H1 (cell line): ENCODE measurements around the gene MAPKAP1. TPM values are rescaled to one million over a fixed set of nuclear protein-coding genes. Genes with fewer than 3 reads are reported as not detected.

Experiments used
- CTCF ChIA-PET: fragments of 300-600 bp; sonication (Branson Sonifier 250); formaldehyde crosslinking; loops from one replicate; lab custom pipeline; 2021; ENCODE audit not compliant: partially characterized antibody; lab: Charles Lee
- POLR2A ChIA-PET: fragments of 300-600 bp; sonication (Branson Sonifier 250); formaldehyde crosslinking; loops from one replicate; lab custom pipeline; 2021; ENCODE audit warnings: inconsistent platforms; ENCODE audit not compliant: partially characterized antibody; lab: Charles Lee
- DNase-seq, 2 experiments: peaks; one replicate each; pipeline versions ENCODE4 v3.0.0 to v3.0.0-alpha.2; 2010 to 2022; ENCODE audit warnings: low spot score in 2 of 2, low read depth in 1 of 2, mixed read lengths in 1 of 2
- FAIRE-seq: peaks from 2 replicates; lab custom pipeline; 2011; peaks lifted over from hg19 to GRCh38; lab: Jason Lieb, UNC
- H2AFZ ChIP-seq: 2 replicates; pipeline ENCODE4 v1.8.1; 2012; ENCODE audit warnings: low read length, inconsistent platforms
- H2AK5ac ChIP-seq: 2 replicates; pipeline ENCODE4 v1.6.1; 2013; ENCODE audit warnings: low read depth, low read length
- H2BK120ac ChIP-seq: replicated peaks from 2 replicates; pipeline ENCODE3; 2013; ENCODE audit warnings: low read depth, low read length, inconsistent platforms
- H2BK12ac ChIP-seq: 2 replicates; pipeline ENCODE4 v1.6.1; 2013; ENCODE audit warnings: low read depth, low read length
- H2BK15ac ChIP-seq: 2 replicates; pipeline ENCODE4 v1.6.1; 2013; ENCODE audit warnings: low read length
- H2BK20ac ChIP-seq: 2 replicates; pipeline ENCODE4 v1.6.1; 2013; ENCODE audit warnings: low read length
- H2BK5ac ChIP-seq: 2 replicates; pipeline ENCODE4 v1.6.1; 2013; ENCODE audit warnings: low read depth, low read length
- H3K14ac ChIP-seq: 2 replicates; pipeline ENCODE4 v1.6.1; 2013; ENCODE audit warnings: inconsistent platforms; ENCODE audit not compliant: insufficient read length
- H3K18ac ChIP-seq: 2 replicates; pipeline ENCODE4 v1.6.1; 2013; ENCODE audit warnings: low read length; ENCODE audit errors: extremely low read depth
- H3K23ac ChIP-seq: 2 replicates; pipeline ENCODE4 v1.6.1; 2013; ENCODE audit warnings: inconsistent platforms; ENCODE audit not compliant: insufficient read length
- H3K23me2 ChIP-seq: 2 replicates; pipeline ENCODE4 v1.6.1; 2013; ENCODE audit warnings: low read depth, low read length
- H3K27ac ChIP-seq: 2 replicates; pipeline ENCODE4 v1.6.1; 2011; ENCODE audit warnings: low read depth, low read length, inconsistent platforms
- H3K27me3 ChIP-seq, 4 experiments: replicated peaks in 1 of 4; 1 replicate in 1 of 4; 2 replicates in 3 of 4; pipeline versions ENCODE4 v1.6.1 to v1.8.1; 2011 to 2013; ENCODE audit warnings: low read length in 3 of 4, mild to moderate bottlenecking in 3 of 4, inconsistent platforms in 2 of 4, mixed read lengths in 2 of 4, moderate library complexity in 1 of 4; ENCODE audit not compliant: control insufficient read depth in 3 of 4, insufficient read depth in 3 of 4; ENCODE audit errors: extremely low read depth in 1 of 4
- H3K36me3 ChIP-seq, 4 experiments: 2 replicates each; pipeline versions ENCODE4 v1.6.1 to v1.8.1; 2011 to 2013; ENCODE audit warnings: mild to moderate bottlenecking in 4 of 4, low read length in 3 of 4, moderate library complexity in 2 of 4, control low read depth in 1 of 4, inconsistent platforms in 1 of 4; ENCODE audit not compliant: insufficient read depth in 4 of 4, control insufficient read depth in 2 of 4
- H3K4ac ChIP-seq: replicated peaks from 2 replicates; pipeline ENCODE3; 2013; ENCODE audit warnings: low read length, low read depth, mixed read lengths, inconsistent platforms; ENCODE audit not compliant: insufficient read length
- H3K4me1 ChIP-seq, 4 experiments: replicated peaks in 1 of 4; 1 replicate in 1 of 4; 2 replicates in 3 of 4; pipeline versions ENCODE4 v1.6.1 to v1.8.1; 2011 to 2013; ENCODE audit warnings: low read length in 3 of 4, inconsistent platforms in 2 of 4, mixed read lengths in 1 of 4; ENCODE audit not compliant: insufficient read depth in 4 of 4, control insufficient read depth in 3 of 4
- H3K4me2 ChIP-seq, 2 experiments: 2 replicates each; pipeline versions ENCODE4 v1.6.1 to v1.8.1; 2011 to 2013; ENCODE audit warnings: low read depth in 2 of 2, low read length in 2 of 2, control low read depth in 1 of 2, inconsistent platforms in 1 of 2, mild to moderate bottlenecking in 1 of 2; ENCODE audit not compliant: insufficient read depth in 1 of 2
- H3K4me3 ChIP-seq, 4 experiments: fragments of 200-600, 300-600 bp in 1 of 4; sonication (generic), shearing (Covaris generic), sonication (Bioruptor Twin) in 1 of 4; 2 replicates each; pipeline versions ENCODE4 v1.5.1 to v1.8.1; 2011 to 2016; ENCODE audit warnings: low read length in 4 of 4, low read depth in 3 of 4, control low read depth in 2 of 4, inconsistent platforms in 2 of 4, mild to moderate bottlenecking in 2 of 4, mixed read lengths in 1 of 4, moderate library complexity in 1 of 4; ENCODE audit not compliant: insufficient read depth in 2 of 4; ENCODE audit errors: extremely low read depth in 1 of 4
- H3K56ac ChIP-seq: replicated peaks from 2 replicates; pipeline ENCODE3; 2013; ENCODE audit warnings: low read depth, mild to moderate bottlenecking, mixed read lengths, low read length, inconsistent platforms; ENCODE audit not compliant: insufficient read length
- H3K79me1 ChIP-seq: 2 replicates; pipeline ENCODE4 v1.6.1; 2013; ENCODE audit warnings: low read depth, low read length, control low read depth
- H3K79me2 ChIP-seq, 2 experiments: 2 replicates each; pipeline versions ENCODE4 v1.6.1 to v1.8.1; 2012 to 2013; ENCODE audit warnings: low read length in 2 of 2, mild to moderate bottlenecking in 2 of 2, inconsistent platforms in 1 of 2; ENCODE audit not compliant: insufficient read depth in 2 of 2, control insufficient read depth in 1 of 2
- H3K9ac ChIP-seq, 4 experiments: replicated peaks in 1 of 4; 1 replicate in 1 of 4; 2 replicates in 3 of 4; pipeline versions ENCODE4 v1.6.1 to v1.8.1; 2011 to 2013; ENCODE audit warnings: low read depth in 3 of 4, low read length in 3 of 4, control low read depth in 2 of 4, mild to moderate bottlenecking in 2 of 4, moderate library complexity in 2 of 4, inconsistent platforms in 1 of 4; ENCODE audit errors: extremely low read depth in 1 of 4
- H3K9me3 ChIP-seq, 2 experiments: 2 replicates each; pipeline versions ENCODE4 v1.6.1 to v1.8.1; 2012 to 2013; ENCODE audit warnings: mild to moderate bottlenecking in 2 of 2, moderate library complexity in 2 of 2, control low read depth in 1 of 2, inconsistent platforms in 1 of 2, low read depth in 1 of 2, low read length in 1 of 2, mixed read lengths in 1 of 2; ENCODE audit not compliant: insufficient read depth in 2 of 2
- H4K20me1 ChIP-seq, 2 experiments: replicated peaks in 1 of 2; 2 replicates each; pipeline versions ENCODE3 to v1.8.1; 2011 to 2013; ENCODE audit warnings: inconsistent platforms in 2 of 2, low read length in 2 of 2, mild to moderate bottlenecking in 1 of 2; ENCODE audit not compliant: insufficient read depth in 2 of 2, control insufficient read depth in 1 of 2
- H4K5ac ChIP-seq: 2 replicates; pipeline ENCODE4 v1.6.1; 2013; ENCODE audit warnings: low read length, low read depth, mixed read lengths, inconsistent platforms; ENCODE audit not compliant: insufficient read length
- H4K8ac ChIP-seq: 2 replicates; pipeline ENCODE4 v1.8.0; 2013; ENCODE audit warnings: mild to moderate bottlenecking, moderate library complexity, low read length, inconsistent platforms; ENCODE audit not compliant: insufficient read depth; ENCODE audit errors: extremely low read depth
- H4K91ac ChIP-seq: replicated peaks from 2 replicates; pipeline ENCODE3; 2013; ENCODE audit warnings: low read length, mixed read lengths, inconsistent platforms; ENCODE audit not compliant: insufficient read length
- CTCF ChIP-seq, 3 experiments: IDR thresholded peaks; 1 replicate in 2 of 3; 2 replicates in 1 of 3; pipeline versions ENCODE4 v1.5.1 to v1.6.1; 2011; ENCODE audit warnings: low read length in 3 of 3, mild to moderate bottlenecking in 3 of 3, inconsistent platforms in 2 of 3, low read depth in 1 of 3, moderate library complexity in 1 of 3; ENCODE audit not compliant: insufficient read depth in 1 of 3; ENCODE audit errors: control extremely low read depth in 1 of 3
- WGBS, 2 experiments: shearing (Covaris generic) in 1 of 2; methylation state at CpG; one replicate each; pipeline versions ENCODE4 v1.1.6 to v1.1.7; 2013 to 2015; ENCODE audit warnings: low lambda C conversion rate in 2 of 2, mixed read lengths in 2 of 2, inconsistent platforms in 1 of 2, low coverage in 1 of 2, missing lambda C conversion rate in 1 of 2; ENCODE audit not compliant: insufficient replicate concordance in 2 of 2, insufficient coverage in 1 of 2, insufficient read length in 1 of 2; ENCODE audit errors: extremely low coverage in 1 of 2, missing lambda C conversion rate in 1 of 2; 5-methylcytosine and 5-hydroxymethylcytosine counted together
- polyA plus RNA-seq, 7 experiments: library from polyadenylated mRNA; depleted of rRNA in 3 of 7; stranded (reverse) in 5 of 7; unstranded in 2 of 7; fragments of >200 nt in 5 of 7; fragments of 200-250 nt in 2 of 7; gene quantifications; 1 replicate in 5 of 7; 2 replicates in 1 of 7; 4 replicates in 1 of 7; pipeline versions ENCODE4 v1.2.1 to v1.2.3, GENCODE V29; 2011 to 2013; ENCODE audit warnings: missing spikeins in 2 of 7, mixed read lengths in 2 of 7
- total RNA-seq: library from RNA; stranded (reverse); fragmentation: NEBNext Ultra II Directional; extraction: Animal tissue kit (Norgen Biotek cat#: 25700); gene quantifications from 2 replicates; pipeline ENCODE4 v1.2.1, GENCODE V29; 2021

MAPKAP1 gene
- total and polyA plus RNA-seq, 2 of the 8 experiments (the other 6 are each of a cell fraction or from before 2014, with no cell fraction given) = 79.2 to 140 TPM

- no peak overlapping the region for H2BK15ac ChIP-seq
- no peak overlapping the region for H4K8ac ChIP-seq
- H2BK5ac ChIP-seq = no peak overlapping the region
- no peak for DNase-seq
- no peak overlapping the region for H2BK120ac ChIP-seq
- H3K27ac ChIP-seq = no peak overlapping the region
- H2BK12ac ChIP-seq = no peak overlapping the region
- no peak overlapping the region for H3K56ac ChIP-seq
- no peak overlapping the region for H3K4me2 ChIP-seq
- H3K79me2 ChIP-seq = no peaks in the 10 kb centered on the region
- CTCF ChIA-PET = no interaction called here
- POLR2A ChIA-PET = no interaction called here
- no peak overlapping the region for H2BK20ac ChIP-seq
- H3K9ac ChIP-seq = no peak overlapping the region
- WGBS, 2 experiments = 92% methylated on average over 13 of the region's 13 CpGs; no CpG with 5 or more reads in 1 of the 2 experiments
- no peak overlapping the region for H2AK5ac ChIP-seq
- no peak overlapping the region for H4K91ac ChIP-seq
- peaks cover 0 to 3% (median under 1%) of the 10 kb centered on the region in 4 experiments; a peak in 3 of 7 replicates for H3K4me1 ChIP-seq
- no peak for TF ChIP-seq CTCF (IDR thresholded peaks at IDR 0.05; ENCODE audit: control extremely low read depth in 1 of 3, insufficient read depth in 1 of 3, low read depth in 1 of 3, low read length in 3 of 3)
- TF ChIP-seq, all 59 proteins: peak for 0
- Histone ChIP-seq H4K5ac (no peak overlapping the region), H3K79me1 (no peaks in the 10 kb centered on the region; the same call in 1 of the 2 replicates), H3K23ac (no peak overlapping the region), H3K4me3 (no peak overlapping the region), H4K20me1 (peaks cover 0 to 3% of the 10 kb centered on the region in 2 experiments), H2AFZ (no peak overlapping the region), H3K23me2 (no peaks in the 10 kb centered on the region), H3K27me3 (no peaks in the 10 kb centered on the region), H3K9me3 (no peaks in the 10 kb centered on the region), H3K4ac (no peak overlapping the region), H3K18ac (no peak overlapping the region), H3K36me3 (no peaks in the 10 kb centered on the region), H3K14ac (no peak overlapping the region)
- FAIRE-seq = no peak
Measured at GRCh38 chr9:125484350-125485282, 222.4 kb downstream of the MAPKAP1 start.
